ENCODE data around the gene GDAP1L1. TPM values are rescaled to one million over a fixed set of nuclear protein-coding genes. Genes with fewer than 3 reads are reported as not detected.

Gene GDAP1L1
- polyA plus RNA-seq, 1 of the 3 experiments (the other 2 are of a cell fraction): 0.30 TPM

GRCh38 chr20:44258226-44258890 is 11.2 kb downstream of the GDAP1L1 start:
- Histone ChIP-seq H3K79me2 (ENCODE audit: insufficient read depth) (no peaks in the 10 kb centered on the region), H2AFZ (ENCODE audit: low read depth) (no peak overlapping the region), H3K9me3 (no peaks in the 10 kb centered on the region), H3F3A (replicated peaks; ENCODE audit: insufficient read depth) (no peaks in the 10 kb centered on the region), H3K27me3 (ENCODE audit: insufficient read depth) (no peaks in the 10 kb centered on the region), H3K27ac (ENCODE audit: low read depth in 2 of 2, low read length in 1 of 2) (no peak overlapping the region), H3K4me1 (ENCODE audit: control insufficient read depth in 1 of 2, insufficient read depth in 2 of 2, low read depth in 1 of 2, low read length in 1 of 2) (no peaks in the 10 kb centered on the region), H3K4me3 (ENCODE audit: low read depth in 2 of 2, low read length in 1 of 2) (no peak overlapping the region), H3K9ac (no peak overlapping the region), H3K4me2 (no peak overlapping the region), H3K9me2 (no peaks in the 10 kb centered on the region), H3K36me3 (replicated peaks in 1 of 2; ENCODE audit: control insufficient read depth in 1 of 2, insufficient read depth in 2 of 2, low read length in 1 of 2) (no peaks in the 10 kb centered on the region), H4K20me1 (ENCODE audit: insufficient read depth) (no peaks in the 10 kb centered on the region)
- ChIA-PET CTCF (interaction anchor here (1.4 to 1.5 kb wide), 2 partner anchors 41 to 52 kb away, joined by 3 to 4 read pairs; partner anchors contain the start of gene FITM2), POLR2A (no interaction called here)
- DNase-seq: no peak
- 68% methylated on average over 22 of the region's 28 CpGs for WGBS (ENCODE audit: low lambda C conversion rate)
- TF ChIP-seq TCF12 (IDR thresholded peaks at IDR 0.05) (no peak), MAX (IDR thresholded peaks at IDR 0.05; ENCODE audit: low read depth) (no peak), USF2 (IDR thresholded peaks at IDR 0.05; ENCODE audit: borderline replicate concordance, low read depth, low read length) (no peak), MEF2A (IDR thresholded peaks at IDR 0.05; ENCODE audit: borderline replicate concordance, low read depth) (no peak), REST (IDR thresholded peaks at IDR 0.05; ENCODE audit: low read depth, low read length) (no peak), TEAD4 (IDR thresholded peaks at IDR 0.05; ENCODE audit: borderline replicate concordance, insufficient read depth) (no peak), EP300 (IDR thresholded peaks at IDR 0.05; ENCODE audit: borderline replicate concordance in 1 of 2, low read depth in 1 of 2, low read length in 1 of 2) (no peak), NRF1 (IDR thresholded peaks at IDR 0.05; ENCODE audit: low read depth, low read length) (no peak), RXRA (IDR thresholded peaks at IDR 0.05; ENCODE audit: borderline replicate concordance, low read depth) (no peak), CHD2 (IDR thresholded peaks at IDR 0.05; ENCODE audit: low read length, partially characterized antibody) (no peak), RFX5 (IDR thresholded peaks at IDR 0.05; ENCODE audit: low read length) (no peak), ZBTB33 (IDR thresholded peaks at IDR 0.05; ENCODE audit: borderline replicate concordance, low read depth) (no peak), YY1 (IDR thresholded peaks at IDR 0.05; ENCODE audit: low read depth) (no peak), PBX3 (IDR thresholded peaks at IDR 0.05) (no peak), ELF1 (IDR thresholded peaks at IDR 0.05) (no peak), MXI1 (IDR thresholded peaks at IDR 0.05; ENCODE audit: low read depth, low read length) (no peak), FOXM1 (IDR thresholded peaks at IDR 0.05; ENCODE audit: low read depth) (no peak), EZH2phosphoT487 (IDR thresholded peaks at IDR 0.05; ENCODE audit: borderline replicate concordance, low read depth) (no peak), CTCF (IDR thresholded peaks at IDR 0.05) (no peak)

All from SK-N-SH (cell line).